Endothelial cell of umbilical vein (primary cell): ENCODE measurements around the gene TLN1. TPM values are rescaled to one million over a fixed set of nuclear protein-coding genes. Genes with fewer than 3 reads are reported as not detected.

Source experiments
- BruUV-seq: library from RNA; stranded (reverse); fragments of 400-500 nt; replicated peaks from 2 replicates; lab custom pipeline; 2021; lab: Mats Ljungman, UMichigan
- CTCF ChIA-PET: fragments of 300-600, 350-600 bp; sonication (Branson Sonifier 250); formaldehyde crosslinking; loops from one replicate; lab custom pipeline; 2021; ENCODE audit warnings: antibody characterized with exemption, inconsistent platforms; lab: Charles Lee
- POLR2A ChIA-PET: fragments of 300-600, 350-600 bp; sonication (Branson Sonifier 250); formaldehyde crosslinking; loops from one replicate; lab custom pipeline; 2021; ENCODE audit warnings: antibody characterized with exemption, inconsistent platforms; lab: Charles Lee
- DNase-seq: peaks from one replicate; pipeline ENCODE4 v3.0.0-alpha.2; 2011; ENCODE audit warnings: low read depth, low spot score
- FAIRE-seq: peaks from 2 replicates; lab custom pipeline; 2011; peaks lifted over from hg19 to GRCh38; lab: Jason Lieb, UNC
- H2AFZ ChIP-seq: 2 replicates; pipeline ENCODE4 v1.6.0; 2012; ENCODE audit warnings: low read depth, low read length, control low read depth, inconsistent platforms
- H3K27ac ChIP-seq: 2 replicates; pipeline ENCODE4 v1.5.1; 2011; ENCODE audit warnings: low read depth, mild to moderate bottlenecking, control low read depth, low read length, moderate library complexity; ENCODE audit not compliant: insufficient read depth
- H3K27me3 ChIP-seq, 2 experiments: 2 replicates each; pipeline versions ENCODE4 v1.6.0 to v1.6.1; 2011; ENCODE audit warnings: low read length in 2 of 2, mixed read lengths in 1 of 2; ENCODE audit not compliant: control insufficient read depth in 2 of 2, insufficient read depth in 2 of 2
- H3K36me3 ChIP-seq, 2 experiments: 2 replicates in 1 of 2; 3 replicates in 1 of 2; pipeline ENCODE4 v1.5.1; 2011; ENCODE audit warnings: low read length in 2 of 2, mild to moderate bottlenecking in 1 of 2, moderate library complexity in 1 of 2; ENCODE audit not compliant: control insufficient read depth in 2 of 2, insufficient read depth in 2 of 2; ENCODE audit errors: extremely low read depth in 1 of 2
- H3K4me1 ChIP-seq: 3 replicates; pipeline ENCODE4 v1.5.1; 2011; ENCODE audit warnings: mild to moderate bottlenecking, low read length; ENCODE audit not compliant: control insufficient read depth, insufficient read depth; ENCODE audit errors: extremely low read depth
- H3K4me2 ChIP-seq: 2 replicates; pipeline ENCODE4 v1.6.1; 2011; ENCODE audit warnings: low read length, control low read depth, mixed read lengths; ENCODE audit not compliant: insufficient read depth
- H3K4me3 ChIP-seq, 3 experiments: fragments of 200-600 bp in 1 of 3; sonication (generic), shearing (Covaris generic) in 1 of 3; replicated peaks in 1 of 3; 2 replicates each; pipeline ENCODE4 v1.5.1; 2011 to 2016; ENCODE audit warnings: control low read depth in 3 of 3, low read length in 3 of 3, mild to moderate bottlenecking in 2 of 3, inconsistent platforms in 1 of 3, low read depth in 1 of 3, moderate library complexity in 1 of 3; ENCODE audit not compliant: insufficient read depth in 1 of 3
- H3K79me2 ChIP-seq: 2 replicates; pipeline ENCODE4 v1.6.0; 2012; ENCODE audit warnings: low read length, inconsistent platforms; ENCODE audit not compliant: control insufficient read depth, insufficient read depth
- H3K9ac ChIP-seq: replicated peaks from 2 replicates; pipeline ENCODE3; 2011; ENCODE audit warnings: low read length, control low read depth; ENCODE audit not compliant: insufficient read depth; ENCODE audit errors: extremely low read depth
- H3K9me1 ChIP-seq: replicated peaks from 3 replicates; pipeline ENCODE4 v1.6.0; 2011; ENCODE audit warnings: mild to moderate bottlenecking, low read length; ENCODE audit not compliant: control insufficient read depth, insufficient read depth; ENCODE audit errors: extremely low read depth
- H3K9me3 ChIP-seq: replicated peaks from 2 replicates; pipeline ENCODE4 v1.5.1; 2012; ENCODE audit warnings: low read length, inconsistent platforms; ENCODE audit not compliant: control insufficient read depth, insufficient read depth
- H4K20me1 ChIP-seq: replicated peaks from 2 replicates; pipeline ENCODE3; 2011; ENCODE audit warnings: mild to moderate bottlenecking, low read length; ENCODE audit not compliant: control insufficient read depth, insufficient read depth; ENCODE audit errors: extremely low read depth
- CTCF ChIP-seq, 2 donors: IDR thresholded peaks; 1 replicate in 1 of 2; 2 replicates in 1 of 2; pipeline ENCODE4 v1.5.1; 2011; ENCODE audit warnings: low read length in 2 of 2, mild to moderate bottlenecking in 2 of 2, moderate library complexity in 2 of 2, control low read depth in 1 of 2, inconsistent platforms in 1 of 2, low read depth in 1 of 2; ENCODE audit not compliant: insufficient read depth in 1 of 2; ENCODE audit errors: extremely low read depth in 1 of 2
- EZH2 ChIP-seq: IDR thresholded peaks from 2 replicates; pipeline ENCODE4 v1.6.1; 2012; ENCODE audit warnings: borderline replicate concordance, low read depth, mild to moderate bottlenecking, moderate library complexity, low read length, inconsistent platforms; ENCODE audit not compliant: severe bottlenecking
- FOS ChIP-seq: IDR thresholded peaks from 2 replicates; pipeline ENCODE4 v1.6.1; 2011; ENCODE audit warnings: mild to moderate bottlenecking, low read length, moderate library complexity, borderline replicate concordance; ENCODE audit not compliant: insufficient read depth
- GATA2 ChIP-seq: IDR thresholded peaks from 2 replicates; pipeline ENCODE4 v1.7.0; 2011; ENCODE audit warnings: low read depth, mild to moderate bottlenecking, moderate library complexity, mixed read lengths, low read length; ENCODE audit not compliant: insufficient read length, insufficient read depth
- JUN ChIP-seq: IDR thresholded peaks from 2 replicates; pipeline ENCODE4 v1.6.1; 2011; ENCODE audit warnings: borderline replicate concordance, low read depth; ENCODE audit not compliant: insufficient read length, insufficient read depth
- MAX ChIP-seq: IDR thresholded peaks from 2 replicates; pipeline ENCODE4 v1.6.1; 2011; ENCODE audit not compliant: insufficient read depth, insufficient read length
- MYC ChIP-seq: IDR thresholded peaks from one replicate; pipeline ENCODE4 v1.6.1; 2011; ENCODE audit warnings: mild to moderate bottlenecking, low read depth, low read length
- POLR2A ChIP-seq: IDR thresholded peaks from 2 replicates; pipeline ENCODE4 v1.6.1; 2012; ENCODE audit warnings: low read depth, mild to moderate bottlenecking, control low read depth, low read length
- POLR2AphosphoS5 ChIP-seq: IDR thresholded peaks from 2 replicates; pipeline ENCODE4 v1.6.1; 2012; ENCODE audit warnings: low read depth, mild to moderate bottlenecking, control low read depth, low read length, moderate library complexity; ENCODE audit not compliant: insufficient read depth
- dilution Hi-C: fragments of 300-500 bp; cut with MboI; formaldehyde crosslinking; loops from one replicate; pipeline ENCODE4 v1.15.0; 2019; ENCODE audit warnings: low sequenced_read_pairs; ENCODE audit not compliant: extremely low pct_ligation_motif_present
- intact Hi-C: fragments of 100-400 bp; cut with micrococcal nuclease; formaldehyde crosslinking; loops from one replicate; pipeline ENCODE4 v1.10.0; 2022
- polyA plus RNA-seq, 4 experiments: library from polyadenylated mRNA; depleted of rRNA in 3 of 4; stranded (reverse) in 3 of 4; unstranded in 1 of 4; fragments of >200 nt; gene quantifications; 2 replicates each; pipeline versions ENCODE4 v1.2.1 to v1.2.3, GENCODE V29; 2011 to 2012; ENCODE audit warnings: missing spikeins in 1 of 4
- total RNA-seq: library from RNA; stranded (reverse); gene quantifications from 2 replicates; pipeline ENCODE4 v1.2.3, GENCODE V29; 2021

The TLN1 gene
- total and polyA plus RNA-seq, 2 donors (not counting 3 experiments of a cell fraction or from before 2014, with no cell fraction given), result 120 to 450 TPM

- ChIA-PET CTCF (no interaction called here), POLR2A (no interaction called here)
- Histone ChIP-seq H3K4me2 (no peak overlapping the region), H3K27ac (no peak overlapping the region), H3K79me2 (no peaks in the 10 kb centered on the region), H3K9ac (no peak overlapping the region), H3K9me1 (no peaks in the 10 kb centered on the region), H3K4me1 (no peaks in the 10 kb centered on the region), H4K20me1 (no peaks in the 10 kb centered on the region), H3K27me3 (no peaks in the 10 kb centered on the region), H3K4me3 (no peak overlapping the region), H3K36me3 (peaks cover 66 to 95% of the 10 kb centered on the region in 2 experiments), H2AFZ (no peak overlapping the region), H3K9me3 (no peaks in the 10 kb centered on the region)
- dilution Hi-C loops, result no loop called here
- no peak for TF ChIP-seq MAX
- TF ChIP-seq POLR2AphosphoS5, result no peak
- no peak for TF ChIP-seq EZH2
- TF ChIP-seq MYC, result no peak
- TF ChIP-seq CTCF (IDR thresholded peaks at IDR 0.05; ENCODE audit: extremely low read depth in 1 of 2, insufficient read depth in 1 of 2, low read depth in 1 of 2, low read length in 2 of 2), result no peak
- no peak for TF ChIP-seq JUN
- TF ChIP-seq GATA2, result no peak
- TF ChIP-seq FOS, result no peak
- TF ChIP-seq POLR2A, result no peak
- BruUV-seq, result no TSS peak
- FAIRE-seq (no peak), DNase-seq (no peak)
- intact Hi-C loops, result no loop called here
Measured at GRCh38 chr9:35702696-35703095, 29.3 kb downstream of the TLN1 start.
